OCI-LY3 (cell line): ENCODE measurements around the gene RFC2.

Experiments used
- H2AFZ ChIP-seq: fragments of 200-600, 300-600 bp; shearing (Covaris generic); 2 replicates; pipeline ENCODE4 v1.6.0; 2014; ENCODE audit warnings: antibody characterized with exemption, low read depth, low read length
- H3K27ac ChIP-seq: fragments of 200-600, 300-600 bp; sonication (generic); 2 replicates; pipeline ENCODE4 v1.5.1; 2014; ENCODE audit warnings: mild to moderate bottlenecking, low read length, moderate library complexity, mixed read lengths
- H3K27me3 ChIP-seq: fragments of 200-600, 300-600 bp; sonication (generic); 2 replicates; pipeline ENCODE4 v1.6.1; 2014; ENCODE audit warnings: low read depth, low read length, mixed read lengths
- H3K36me3 ChIP-seq: fragments of 200-600, 300-600 bp; sonication (generic); replicated peaks from 2 replicates; pipeline ENCODE3; 2014; ENCODE audit warnings: low read depth, low read length, mixed read lengths
- H3K4me1 ChIP-seq: fragments of 300-600, 200-600 bp; sonication (generic); 2 replicates; pipeline ENCODE4 v1.6.1; 2014; ENCODE audit warnings: low read length, mixed read lengths
- H3K4me2 ChIP-seq: fragments of 200-600, 300-600 bp; sonication (generic); 2 replicates; pipeline ENCODE4 v1.6.1; 2014; ENCODE audit warnings: low read length, mixed read lengths
- H3K4me3 ChIP-seq: fragments of 300-600, 200-600 bp; sonication (generic); 2 replicates; pipeline ENCODE4 v1.5.1; 2014; ENCODE audit warnings: antibody characterized with exemption, mild to moderate bottlenecking, low read length, moderate library complexity
- H3K79me2 ChIP-seq: fragments of 300-600, 200-600 bp; shearing (Covaris generic); 2 replicates; pipeline ENCODE4 v1.6.1; 2014; ENCODE audit warnings: mild to moderate bottlenecking, low read length, mixed read lengths
- H3K9ac ChIP-seq: fragments of 300-600, 200-600 bp; shearing (Covaris generic); 2 replicates; pipeline ENCODE4 v1.6.0; 2014; ENCODE audit warnings: mild to moderate bottlenecking, low read length, moderate library complexity
- H3K9me3 ChIP-seq: fragments of 200-600, 300-600 bp; shearing (Covaris generic); 2 replicates; pipeline ENCODE4 v1.6.1; 2014; ENCODE audit warnings: low read length, mixed read lengths; ENCODE audit not compliant: insufficient read depth
- H4K20me1 ChIP-seq: fragments of 200-600, 300-600 bp; sonication (generic); 2 replicates; pipeline ENCODE4 v1.6.1; 2016; ENCODE audit warnings: low read length, mixed read lengths; ENCODE audit not compliant: insufficient read depth
- CTCF ChIP-seq: fragments of 200-600, 300-600 bp; sonication (generic); IDR thresholded peaks from 2 replicates; pipeline ENCODE4 v1.5.1; 2014; ENCODE audit warnings: antibody characterized with exemption, low read length, low read depth
- EZH2phosphoT487 ChIP-seq: fragments of 200-600 bp; shearing (Covaris generic); IDR thresholded peaks from 2 replicates; pipeline ENCODE4 v1.6.1; 2018; ENCODE audit warnings: antibody characterized with exemption, mixed run types, low read depth

RFC2 gene

GRCh38 chr7:74248156-74248555, 6.0 kb downstream of the RFC2 start:
- TF ChIP-seq CTCF = no peak
- no peak for TF ChIP-seq EZH2phosphoT487
- H3K27ac ChIP-seq = no peak overlapping the region
- peaks cover 43% of the 10 kb centered on the region for H3K36me3 ChIP-seq
- H2AFZ ChIP-seq = no peak overlapping the region
- peaks cover 7% of the 10 kb centered on the region for H3K4me1 ChIP-seq
- no peaks in the 10 kb centered on the region for H3K27me3 ChIP-seq
- H3K9ac ChIP-seq = no peak overlapping the region
- no peak overlapping the region for H3K4me2 ChIP-seq
- H3K79me2 ChIP-seq = peaks cover 25% of the 10 kb centered on the region
- H4K20me1 ChIP-seq = no peaks in the 10 kb centered on the region
- H3K4me3 ChIP-seq = no peak overlapping the region
- H3K9me3 ChIP-seq = no peaks in the 10 kb centered on the region

DNA sequence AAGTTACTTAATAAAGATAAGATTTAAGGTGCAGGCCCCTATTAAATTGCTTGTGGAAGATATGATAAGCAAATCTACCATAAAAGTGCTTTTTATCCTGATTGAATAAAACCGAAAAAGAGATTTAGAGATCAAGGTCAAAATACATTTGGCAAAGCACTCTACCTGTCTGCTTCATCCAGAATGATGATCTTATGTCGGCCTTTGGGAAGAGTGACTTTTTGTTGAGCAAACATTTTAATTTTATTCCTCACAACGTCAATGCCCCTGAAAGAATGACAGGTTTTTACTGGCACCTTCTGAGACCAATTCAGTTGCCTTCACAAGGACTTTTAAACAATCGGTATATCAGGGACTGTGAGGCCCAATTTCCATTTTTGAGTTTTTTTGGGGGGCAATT, 7.7 kb downstream of the RFC2 start:
- H3K9ac ChIP-seq = no peak overlapping the region
- H3K4me3 ChIP-seq = no peak overlapping the region
- no peak overlapping the region for H2AFZ ChIP-seq
- no peak overlapping the region for H3K27ac ChIP-seq
- H3K27me3 ChIP-seq = no peaks in the 10 kb centered on the region
- peaks cover 17% of the 10 kb centered on the region for H3K79me2 ChIP-seq
- H3K9me3 ChIP-seq = no peaks in the 10 kb centered on the region
- peaks cover 7% of the 10 kb centered on the region for H4K20me1 ChIP-seq
- no peak for TF ChIP-seq CTCF
- TF ChIP-seq EZH2phosphoT487 = no peak
- H3K4me2 ChIP-seq = no peak overlapping the region
- peaks cover 47% of the 10 kb centered on the region for H3K36me3 ChIP-seq
- H3K4me1 ChIP-seq = peaks cover 20% of the 10 kb centered on the region

GRCh38 chr7:74242122-74242443, 12.1 kb downstream of the RFC2 start:
- peaks cover 10% of the 10 kb centered on the region; the same call in 1 of the 2 replicates for H3K79me2 ChIP-seq
- no peak overlapping the region for H3K9ac ChIP-seq
- no peaks in the 10 kb centered on the region for H3K9me3 ChIP-seq
- peak overlapping the region; percentile 58 for H3K27ac ChIP-seq
- H3K4me3 ChIP-seq = peak overlapping the region; percentile 39; the same call in 1 of the 2 replicates
- peak overlapping the region; percentile 68 for H3K4me2 ChIP-seq
- peaks cover 47% of the 10 kb centered on the region for H3K36me3 ChIP-seq
- H3K4me1 ChIP-seq = peaks cover 23% of the 10 kb centered on the region
- H3K27me3 ChIP-seq = no peaks in the 10 kb centered on the region
- H2AFZ ChIP-seq = no peak overlapping the region
- peaks cover 11% of the 10 kb centered on the region for H4K20me1 ChIP-seq
- TF ChIP-seq EZH2phosphoT487 (no peak), CTCF (no peak)

- peaks cover 11% of the 10 kb centered on the region for H4K20me1 ChIP-seq
- peaks cover 10% of the 10 kb centered on the region; the same call in 1 of the 2 replicates for H3K79me2 ChIP-seq
- H3K36me3 ChIP-seq = peaks cover 54% of the 10 kb centered on the region
- no peak overlapping the region for H3K27ac ChIP-seq
- H3K9ac ChIP-seq = no peak overlapping the region
- peaks cover 28% of the 10 kb centered on the region for H3K4me1 ChIP-seq
- TF ChIP-seq CTCF (no peak), EZH2phosphoT487 (no peak)
- H3K4me2 ChIP-seq = no peak overlapping the region
- no peaks in the 10 kb centered on the region for H3K9me3 ChIP-seq
- H2AFZ ChIP-seq = no peak overlapping the region
- no peak overlapping the region for H3K4me3 ChIP-seq
- no peaks in the 10 kb centered on the region for H3K27me3 ChIP-seq
These were observed 13.7 kb downstream of the RFC2 start for GRCh38 chr7:74240482-74240881.
